Stimulated activated naive CD8-positive, alpha-beta T cell treated with anti-CD3 and anti-CD28 coated beads, Interleukin-15, amount 100 ng/mL, for 72 hours (primary cell): ENCODE results near the gene CTPS2.
"Not testable (repeated sequence)": the region's sequence is repeated elsewhere in the genome, so short reads cannot be mapped to it uniquely, and the experiment has no call there.

Experiments used
- ATAC-seq: fragments of 150-1000 bp; cut with Tn5 transposase; 2 replicates; pipeline ENCODE4 v1.10.0; 2021; ENCODE audit warnings: mild to moderate bottlenecking, moderate library complexity
- DNase-seq, 2 donors: peaks; one replicate each; pipeline ENCODE4 v3.0.0; 2021 to 2022
- H3K27ac Mint-ChIP-seq, 2 donors: one replicate each; pipeline ENCODE4 v1.8.0; 2022; ENCODE audit warnings: mild to moderate bottlenecking in 2 of 2, mixed read lengths in 2 of 2, moderate library complexity in 2 of 2
- H3K27me3 Mint-ChIP-seq: one replicate; pipeline ENCODE4 v1.8.0; 2022; ENCODE audit warnings: mixed read lengths
- H3K4me1 Mint-ChIP-seq: one replicate; pipeline ENCODE4 v1.8.0; 2022; ENCODE audit warnings: mild to moderate bottlenecking, mixed read lengths
- H3K4me3 Mint-ChIP-seq, 2 donors: one replicate each; pipeline ENCODE4 v1.8.0; 2022; ENCODE audit warnings: mild to moderate bottlenecking in 2 of 2, mixed read lengths in 2 of 2, moderate library complexity in 1 of 2
- H3K9me3 Mint-ChIP-seq, 2 donors: one replicate each; pipeline ENCODE4 v1.8.0; 2022; ENCODE audit warnings: mixed read lengths in 2 of 2

CTPS2 gene

GRCh38 chrX:16712548-16713155 is at the start of gene CTPS2:
CTPS2 (minus strand) TSS chrX:16712669; CDS start chrX:16702902, 9,767 bp downstream.
- DNase-seq = peak; percentile 43 to 59
- H3K4me1 Mint-ChIP-seq = peaks cover 26% of the 10 kb centered on the region
- H3K27ac Mint-ChIP-seq = peak within 1 kb of the TSS; percentile 90 to 96
- H3K27me3 Mint-ChIP-seq = no peaks in the 10 kb centered on the region
- H3K9me3 Mint-ChIP-seq = no peaks in the 10 kb centered on the region
- ATAC-seq = peak; percentile 90
- peak within 1 kb of the TSS; percentile 91 to 92 for H3K4me3 Mint-ChIP-seq

GRCh38 chrX:16761500-16761899 is 49.0 kb upstream of the CTPS2 start:
- ATAC-seq, H3K27ac Mint-ChIP-seq, DNase-seq, H3K27me3 Mint-ChIP-seq, H3K4me3 Mint-ChIP-seq, H3K4me1 Mint-ChIP-seq, H3K9me3 Mint-ChIP-seq: not testable (repeated sequence)

- Mint-ChIP-seq H3K27ac (no peak overlapping the region), H3K27me3 (no peaks in the 10 kb centered on the region), H3K4me1 (no peaks in the 10 kb centered on the region), H3K4me3 (no peak overlapping the region), H3K9me3 (no peaks in the 10 kb centered on the region)
- DNase-seq (no peak), ATAC-seq (no peak)
These were observed 44.3 kb upstream of the CTPS2 start for GRCh38 chrX:16756724-16757123.

- no peak for DNase-seq
- no peak overlapping the region for H3K4me3 Mint-ChIP-seq
- H3K27me3 Mint-ChIP-seq = no peaks in the 10 kb centered on the region
- H3K27ac Mint-ChIP-seq = peak overlapping the region in 1 of 2 donors; percentile 43
- no peak for ATAC-seq
- no peaks in the 10 kb centered on the region for H3K4me1 Mint-ChIP-seq
- no peaks in the 10 kb centered on the region for H3K9me3 Mint-ChIP-seq
These were observed 41.5 kb upstream of the CTPS2 start for GRCh38 chrX:16754019-16754418.

- Mint-ChIP-seq H3K4me3 (no peak overlapping the region), H3K27me3 (no peaks in the 10 kb centered on the region), H3K27ac (no peak overlapping the region), H3K4me1 (no peaks in the 10 kb centered on the region), H3K9me3 (no peaks in the 10 kb centered on the region)
- DNase-seq = no peak
- no peak for ATAC-seq
These were observed 37.7 kb upstream of the CTPS2 start for GRCh38 chrX:16750136-16750535.

GRCh38 chrX:16748425-16748824 is 36.0 kb upstream of the CTPS2 start:
- DNase-seq = no peak
- H3K27ac Mint-ChIP-seq = no peak overlapping the region
- no peaks in the 10 kb centered on the region for H3K9me3 Mint-ChIP-seq
- ATAC-seq = no peak
- no peak overlapping the region for H3K4me3 Mint-ChIP-seq
- no peaks in the 10 kb centered on the region for H3K27me3 Mint-ChIP-seq
- H3K4me1 Mint-ChIP-seq = no peaks in the 10 kb centered on the region

GRCh38 chrX:16745659-16746058 is 33.2 kb upstream of the CTPS2 start:
- H3K4me3 Mint-ChIP-seq = no peak overlapping the region

GRCh38 chrX:16745102-16745501 is 32.6 kb upstream of the CTPS2 start:
- Mint-ChIP-seq H3K4me3 (no peak overlapping the region), H3K4me1 (no peaks in the 10 kb centered on the region), H3K27me3 (no peaks in the 10 kb centered on the region), H3K9me3 (no peaks in the 10 kb centered on the region), H3K27ac (peak overlapping the region in 1 of 2 donors; percentile 34)
- DNase-seq (no peak), ATAC-seq (no peak)

More at GRCh38 chrX:16745659-16746058, 33.2 kb upstream of the CTPS2 start:
- DNase-seq (no peak), ATAC-seq (no peak)
- H3K4me1 Mint-ChIP-seq = no peaks in the 10 kb centered on the region
- no peaks in the 10 kb centered on the region for H3K27me3 Mint-ChIP-seq
- H3K27ac Mint-ChIP-seq = no peak overlapping the region
- H3K9me3 Mint-ChIP-seq = no peaks in the 10 kb centered on the region

- H3K27me3 Mint-ChIP-seq = no peaks in the 10 kb centered on the region
- H3K4me3 Mint-ChIP-seq = no peak overlapping the region
- H3K27ac Mint-ChIP-seq = no peak overlapping the region
- DNase-seq = no peak
- no peak for ATAC-seq
- H3K4me1 Mint-ChIP-seq = no peaks in the 10 kb centered on the region
- no peaks in the 10 kb centered on the region for H3K9me3 Mint-ChIP-seq
These were observed 31.3 kb upstream of the CTPS2 start for GRCh38 chrX:16743604-16744325.

- Mint-ChIP-seq H3K4me1 (no peaks in the 10 kb centered on the region), H3K27ac (no peak overlapping the region), H3K27me3 (no peaks in the 10 kb centered on the region), H3K9me3 (no peaks in the 10 kb centered on the region), H3K4me3 (no peak overlapping the region)
- ATAC-seq = no peak
- DNase-seq = no peak
These were observed 27.1 kb upstream of the CTPS2 start for GRCh38 chrX:16739574-16739973.

GRCh38 chrX:16737024-16737423 is 24.6 kb upstream of the CTPS2 start:
- Mint-ChIP-seq H3K9me3 (no peaks in the 10 kb centered on the region), H3K4me1 (peaks cover 9% of the 10 kb centered on the region), H3K4me3 (no peak overlapping the region), H3K27ac (no peak overlapping the region), H3K27me3 (no peaks in the 10 kb centered on the region)
- ATAC-seq (no peak), DNase-seq (no peak)

- Mint-ChIP-seq H3K9me3 (no peaks in the 10 kb centered on the region), H3K4me1 (peaks cover 9% of the 10 kb centered on the region), H3K4me3 (no peak overlapping the region), H3K27me3 (no peaks in the 10 kb centered on the region), H3K27ac (no peak overlapping the region)
- no peak for ATAC-seq
- DNase-seq = no peak
These were observed 20.5 kb upstream of the CTPS2 start for GRCh38 chrX:16733013-16733412.

GRCh38 chrX:16730450-16730849 is 18.0 kb upstream of the CTPS2 start:
- Mint-ChIP-seq H3K27me3 (no peaks in the 10 kb centered on the region), H3K9me3 (no peaks in the 10 kb centered on the region), H3K27ac (no peak overlapping the region), H3K4me3 (no peak overlapping the region), H3K4me1 (peaks cover 9% of the 10 kb centered on the region)
- ATAC-seq (no peak), DNase-seq (no peak)

GRCh38 chrX:16727637-16728036 is 15.2 kb upstream of the CTPS2 start:
- peaks cover 5% of the 10 kb centered on the region for H3K4me1 Mint-ChIP-seq
- DNase-seq (no peak), ATAC-seq (no peak)
- H3K4me3 Mint-ChIP-seq = no peak overlapping the region
- H3K9me3 Mint-ChIP-seq = no peaks in the 10 kb centered on the region
- no peaks in the 10 kb centered on the region for H3K27me3 Mint-ChIP-seq
- H3K27ac Mint-ChIP-seq = no peak overlapping the region

GRCh38 chrX:16726347-16726988 is 14.0 kb upstream of the CTPS2 start:
- not testable (repeated sequence) for ATAC-seq, H3K27me3 Mint-ChIP-seq, H3K4me3 Mint-ChIP-seq, H3K27ac Mint-ChIP-seq, DNase-seq, H3K4me1 Mint-ChIP-seq, H3K9me3 Mint-ChIP-seq

GRCh38 chrX:16725072-16725471 is 12.6 kb upstream of the CTPS2 start:
- DNase-seq (no peak), ATAC-seq (no peak)
- Mint-ChIP-seq H3K27ac (no peak overlapping the region), H3K4me1 (peaks cover 19% of the 10 kb centered on the region), H3K27me3 (no peaks in the 10 kb centered on the region), H3K4me3 (no peak overlapping the region), H3K9me3 (no peaks in the 10 kb centered on the region)
